HG02678 (cell line): ENCODE data around the gene GDE1.

ENCODE experiments used
- ATAC-seq: cut with Tn5 transposase; IDR thresholded peaks from one replicate; pipeline ENCODE4 v1.9.1; 2021; ENCODE audit warnings: mild to moderate bottlenecking, moderate library complexity; ENCODE audit not compliant: unreplicated experiment

The GDE1 gene

DNA sequence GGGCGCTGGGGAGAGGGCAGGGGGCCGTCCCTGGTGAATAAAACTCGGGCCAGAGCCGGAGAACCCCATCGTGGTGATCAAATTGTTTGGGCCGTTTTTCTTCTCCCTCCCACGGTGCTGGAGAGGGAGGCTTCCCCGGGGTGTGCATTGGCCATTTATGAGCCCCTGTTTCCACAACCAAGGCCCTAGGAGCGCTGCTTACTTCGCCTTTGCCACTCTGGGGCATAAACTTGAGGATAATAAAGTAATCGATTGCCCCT lies 2.4 kb upstream of the GDE1 start:
- no peak for ATAC-seq

- peak; percentile 65 for ATAC-seq
Measured at GRCh38 chr16:19523559-19524355, 1.9 kb upstream of the GDE1 start, which contains the start of gene CCP110. TSS of gene CCP110 (plus strand) at chr16:19523942. CDS start at chr16:19527882, 3,940 bp downstream.

DNA sequence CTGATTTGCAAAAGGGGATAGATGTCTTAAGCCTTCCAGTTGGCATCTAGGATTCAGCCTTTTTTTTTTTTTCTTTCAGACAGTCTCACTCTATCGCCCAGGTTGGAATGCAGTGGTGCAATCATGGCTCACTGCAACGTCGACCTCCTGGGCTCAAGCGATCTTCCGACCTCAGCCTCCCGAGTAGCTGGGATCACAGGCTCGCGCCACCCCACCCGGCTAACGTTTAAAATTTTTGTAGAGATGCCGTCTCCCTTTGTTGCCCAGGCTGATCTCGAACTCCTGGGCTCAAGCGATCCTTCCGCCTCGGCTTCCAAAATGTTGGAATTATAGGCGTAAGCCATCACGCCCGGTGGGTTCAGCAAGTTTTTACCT lies 1.3 kb upstream of the GDE1 start:
- ATAC-seq: no peak

DNA sequence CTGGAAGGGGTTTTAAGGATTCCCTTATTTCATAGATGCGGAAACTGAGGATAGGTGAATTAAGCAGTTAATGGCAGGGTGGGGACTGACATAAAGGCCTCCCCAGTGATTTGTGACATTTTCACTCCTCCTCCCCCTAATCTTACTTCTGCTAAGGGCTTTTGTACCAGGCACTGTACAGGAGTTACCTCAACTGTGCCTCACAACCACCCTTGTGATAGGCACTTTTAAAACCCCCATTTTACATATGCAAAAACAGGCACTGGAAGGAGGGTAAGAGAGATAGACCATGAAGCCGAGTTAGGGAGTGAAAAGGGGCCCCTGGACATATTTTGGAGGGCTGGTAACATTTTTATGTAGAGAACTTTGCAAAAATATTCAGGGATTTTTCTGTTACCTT lies 862 bp upstream of the GDE1 start:
- no peak for ATAC-seq

DNA sequence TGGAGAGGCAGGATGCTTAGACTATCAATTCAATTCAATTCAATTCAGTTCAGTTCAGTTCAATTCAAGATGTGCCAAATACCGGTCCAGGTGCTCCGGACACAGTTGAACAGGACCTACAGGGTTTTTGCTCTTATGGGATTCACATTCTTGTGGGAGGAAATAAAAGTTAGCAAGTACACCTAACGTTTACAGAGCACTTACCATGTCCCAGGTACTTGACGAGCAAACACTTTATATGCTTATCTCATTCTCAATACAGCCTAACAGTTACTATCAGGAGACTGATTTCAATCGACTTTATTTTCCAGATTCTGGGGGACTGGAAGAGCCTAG lies 467 bp upstream of the GDE1 start:
- no peak for ATAC-seq

DNA sequence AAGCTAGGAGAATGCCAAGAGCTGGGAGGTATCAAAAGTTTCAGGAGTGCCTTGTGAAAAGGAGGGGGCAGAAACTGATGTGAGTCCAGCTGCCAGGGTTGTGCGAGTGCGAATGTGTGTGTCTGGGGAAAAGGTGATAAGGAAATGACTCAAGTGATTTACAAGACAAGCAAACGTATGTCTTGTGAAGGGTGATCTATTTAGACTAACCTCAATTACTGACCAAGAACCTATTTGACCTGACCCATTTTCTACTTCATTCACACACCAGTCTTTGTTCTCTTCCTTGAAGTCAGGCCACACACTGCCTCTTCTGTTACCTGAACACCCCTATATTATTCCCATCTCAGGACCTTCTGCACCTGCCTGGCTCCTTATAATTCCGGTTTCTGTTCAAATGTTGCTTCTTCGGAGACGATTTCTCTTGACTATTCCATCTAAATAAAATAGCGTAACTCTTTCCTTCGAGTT lies 1.0 kb downstream of the GDE1 start:
- no peak for ATAC-seq

- ATAC-seq: no peak
Measured at GRCh38 chr16:19518388-19518787, 3.5 kb downstream of the GDE1 start.

DNA sequence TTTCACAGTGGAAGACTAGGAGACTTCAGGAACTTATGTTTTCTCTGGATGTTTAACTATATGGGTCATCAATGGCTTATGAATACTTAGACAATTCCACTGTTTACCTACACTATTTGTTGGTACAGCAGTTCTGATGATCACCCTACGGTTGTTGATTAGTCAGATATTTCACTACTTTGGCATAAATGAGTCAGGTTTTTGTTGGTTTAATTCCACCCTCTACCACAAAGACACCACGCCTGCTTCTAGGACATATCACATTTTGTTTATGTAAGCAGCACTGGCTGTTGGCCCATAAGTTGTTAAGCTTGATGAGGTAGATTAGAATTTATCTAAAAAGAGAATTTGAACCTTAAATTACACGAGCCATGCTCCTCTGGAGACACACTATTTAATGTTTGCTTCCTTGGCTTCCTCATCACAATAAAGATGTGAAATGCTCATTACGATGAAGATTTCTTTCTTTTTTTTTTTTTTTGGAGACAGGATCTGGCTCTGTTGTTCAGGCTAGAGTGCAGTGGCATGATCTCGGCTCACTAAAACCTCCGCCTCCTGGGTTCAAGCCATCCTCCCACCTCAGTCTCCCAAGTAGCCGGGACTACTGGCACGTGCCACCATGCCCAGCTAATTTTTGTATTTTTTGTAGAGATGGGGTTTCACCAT lies 4.3 kb downstream of the GDE1 start:
- no peak for ATAC-seq

DNA sequence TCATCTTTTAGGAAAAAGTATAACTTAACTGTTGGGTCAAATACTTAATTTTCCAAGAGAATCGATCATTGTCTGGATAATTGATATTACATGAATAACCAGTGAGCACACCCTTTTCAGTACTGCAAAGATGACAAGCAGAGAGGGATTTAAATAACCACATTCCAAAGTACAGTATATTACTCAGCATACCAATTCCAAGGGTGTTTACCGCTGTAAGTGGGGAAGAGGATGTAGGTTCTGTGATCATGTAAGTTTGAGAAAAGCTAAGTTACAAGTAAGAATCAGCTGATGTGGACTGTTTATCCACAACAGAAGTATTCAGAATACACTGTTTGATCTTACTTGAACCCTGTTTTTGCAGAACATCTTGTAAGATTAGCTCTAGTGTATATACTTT lies 6.1 kb downstream of the GDE1 start:
- no peak for ATAC-seq

GRCh38 chr16:19513377-19514053 lies 8.4 kb downstream of the GDE1 start:
- ATAC-seq: no peak

- ATAC-seq: no peak
Measured at GRCh38 chr16:19512297-19512696, 9.6 kb downstream of the GDE1 start.

DNA sequence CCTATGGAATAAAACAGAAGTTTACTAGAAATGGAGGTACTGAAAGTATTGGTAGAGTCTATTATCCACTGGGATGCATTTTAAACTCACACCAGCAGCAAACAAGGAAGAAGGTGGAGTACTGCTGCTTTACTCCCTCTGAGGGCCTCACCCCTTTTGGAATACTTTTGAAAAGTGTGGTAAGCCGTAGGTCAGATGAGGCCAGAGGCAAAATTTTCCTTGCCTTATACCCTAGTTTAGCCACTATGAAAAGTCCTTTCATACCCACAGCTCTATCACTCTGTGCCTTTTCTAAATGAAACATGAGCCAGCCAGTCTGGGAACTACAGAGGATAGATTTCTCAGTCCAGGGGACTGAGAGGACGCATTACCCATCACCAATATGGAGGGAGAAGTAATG lies 14.0 kb downstream of the GDE1 start:
- ATAC-seq: no peak

- ATAC-seq: no peak
Measured at GRCh38 chr16:19506965-19507364, 14.9 kb downstream of the GDE1 start.

- ATAC-seq: no peak
Measured at GRCh38 chr16:19505600-19506303, 16.1 kb downstream of the GDE1 start.

GRCh38 chr16:19503461-19504075 lies 18.3 kb downstream of the GDE1 start:
- no peak for ATAC-seq

DNA sequence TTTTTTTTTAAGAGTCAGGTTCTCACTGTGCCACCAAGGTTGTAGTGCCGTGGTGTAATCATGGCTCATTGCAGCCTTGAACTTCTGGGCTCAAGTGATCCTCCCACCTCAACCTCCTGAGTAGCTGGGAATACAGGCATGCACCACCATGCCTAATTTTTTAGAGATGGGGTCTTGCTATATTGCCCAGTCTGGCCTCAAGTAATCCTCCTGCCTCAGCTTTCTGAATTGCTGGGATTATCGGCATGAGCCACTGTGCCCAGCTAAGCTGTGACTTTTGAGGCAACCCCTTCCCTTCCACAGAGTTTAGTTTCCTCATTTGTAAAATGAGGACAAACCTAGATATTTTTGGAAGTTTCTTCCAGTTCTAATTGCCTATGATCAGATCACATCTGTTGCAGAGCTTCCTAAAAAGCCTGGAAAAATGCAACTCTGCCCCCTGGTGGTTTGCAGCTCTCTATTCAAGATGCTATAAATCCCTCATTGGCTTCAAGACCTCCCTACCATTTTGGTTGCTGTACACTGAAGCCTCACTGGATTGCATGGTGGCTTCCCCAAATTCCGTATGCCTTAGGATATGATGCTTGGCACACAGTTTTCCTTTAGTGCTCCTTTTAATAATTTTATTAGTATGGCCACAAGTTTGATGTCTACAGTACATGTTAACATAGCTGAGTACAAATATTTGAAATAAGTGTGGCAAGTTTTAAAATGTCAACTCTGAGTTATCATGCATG lies 19.3 kb downstream of the GDE1 start:
- no peak for ATAC-seq

DNA sequence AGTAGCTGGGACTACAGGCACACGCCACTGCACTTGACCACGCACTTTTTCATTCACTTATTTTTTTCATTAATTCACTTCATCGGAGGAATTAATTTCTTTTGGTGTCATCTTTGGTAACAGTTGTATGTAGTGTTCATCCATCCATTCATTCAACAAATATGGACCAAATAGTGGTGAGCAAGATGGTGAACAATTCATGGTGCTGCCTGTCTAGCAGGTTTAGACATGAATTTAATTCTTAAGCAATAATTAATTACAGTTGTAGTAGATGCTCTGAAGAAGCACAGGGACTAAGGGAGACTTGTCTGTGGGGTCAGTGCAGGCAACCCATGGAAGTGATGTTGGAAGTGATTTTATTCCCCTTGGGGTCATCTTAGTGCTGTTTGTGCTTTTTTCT lies 22.4 kb downstream of the GDE1 start:
- no peak for ATAC-seq

GRCh38 chr16:19499006-19499405 lies 22.9 kb downstream of the GDE1 start:
- ATAC-seq: no peak

GRCh38 chr16:19497176-19497575 lies 24.7 kb downstream of the GDE1 start:
- no peak for ATAC-seq

- no peak for ATAC-seq
Measured at GRCh38 chr16:19490619-19491018, 31.3 kb downstream of the GDE1 start.
